IMR-90 (cell line): Measurements from ENCODE around the gene OPN4. TPM values are rescaled to one million over a fixed set of nuclear protein-coding genes. Genes with fewer than 3 reads are reported as not detected.

Source experiments
- ATAC-seq: fragments of 200-7000 bp; cut with Tn5 transposase; 2 replicates; pipeline ENCODE4 v1.9.1; 2020; ENCODE audit warnings: low read depth, mild to moderate bottlenecking, moderate library complexity
- BruUV-seq: library from RNA; stranded (reverse); fragments of 400-500 nt; replicated peaks from 2 replicates; lab custom pipeline; 2021; lab: Mats Ljungman, UMichigan
- CTCF ChIA-PET: fragments of 300-600 bp; formaldehyde crosslinking; extraction: SDS; loops from one replicate; lab custom pipeline; 2021; ENCODE audit warnings: antibody characterized with exemption; lab: Yijun Ruan, JAX
- POLR2A ChIA-PET: fragments of 300-600 bp; sonication (Branson Sonifier 250); formaldehyde crosslinking; loops from one replicate; lab custom pipeline; 2022; ENCODE audit warnings: antibody characterized with exemption; ENCODE audit not compliant: unreplicated experiment; lab: Charles Lee
- DNase-seq: peaks from one replicate; pipeline ENCODE4 v3.0.0; 2013
- H2AFZ ChIP-seq: replicated peaks from 2 replicates; pipeline ENCODE3; 2013; ENCODE audit warnings: low read length, mild to moderate bottlenecking; ENCODE audit not compliant: poor library complexity
- H2AK5ac ChIP-seq: 2 replicates; pipeline ENCODE4 v1.6.1; 2013; ENCODE audit warnings: low read depth, low read length, inconsistent platforms
- H2AK9ac ChIP-seq: replicated peaks from 2 replicates; pipeline ENCODE3; 2013; ENCODE audit warnings: mild to moderate bottlenecking, low read depth, low read length, moderate library complexity; ENCODE audit not compliant: poor library complexity
- H2BK120ac ChIP-seq: 2 replicates; pipeline ENCODE4 v1.6.1; 2013; ENCODE audit warnings: low read depth, low read length, inconsistent platforms
- H2BK15ac ChIP-seq: 3 replicates; pipeline ENCODE4 v1.6.1; 2013; ENCODE audit warnings: low read depth, low read length, inconsistent platforms
- H2BK20ac ChIP-seq: 2 replicates; pipeline ENCODE4 v1.6.1; 2013; ENCODE audit warnings: low read depth, mild to moderate bottlenecking, inconsistent platforms, low read length, moderate library complexity
- H2BK5ac ChIP-seq: 2 replicates; pipeline ENCODE4 v1.6.1; 2013; ENCODE audit warnings: mild to moderate bottlenecking, low read depth, low read length, inconsistent platforms; ENCODE audit not compliant: poor library complexity, severe bottlenecking
- H3K14ac ChIP-seq: replicated peaks from 2 replicates; pipeline ENCODE4 v1.6.1; 2013; ENCODE audit warnings: low read depth, low read length, inconsistent platforms
- H3K18ac ChIP-seq: 2 replicates; pipeline ENCODE4 v1.6.1; 2013; ENCODE audit warnings: low read depth, low read length, control low read depth
- H3K23ac ChIP-seq: 2 replicates; pipeline ENCODE4 v1.6.1; 2013; ENCODE audit warnings: low read depth, low read length, inconsistent platforms
- H3K27ac ChIP-seq: 2 replicates; pipeline ENCODE4 v1.5.1; 2013; ENCODE audit warnings: mild to moderate bottlenecking, control low read depth, low read length; ENCODE audit not compliant: insufficient read depth
- H3K27me3 ChIP-seq: 2 replicates; pipeline ENCODE4 v1.6.1; 2013; ENCODE audit warnings: low read length; ENCODE audit not compliant: control insufficient read depth, insufficient read depth
- H3K36me3 ChIP-seq: 2 replicates; pipeline ENCODE4 v1.6.1; 2013; ENCODE audit warnings: low read length, mixed read lengths; ENCODE audit not compliant: control insufficient read depth, insufficient read depth
- H3K4ac ChIP-seq: 2 replicates; pipeline ENCODE4 v1.6.1; 2013; ENCODE audit warnings: low read depth, low read length, inconsistent platforms
- H3K4me1 ChIP-seq: 2 replicates; pipeline ENCODE4 v1.6.1; 2013; ENCODE audit warnings: low read length, mixed read lengths; ENCODE audit not compliant: control insufficient read depth, insufficient read depth
- H3K4me2 ChIP-seq: 2 replicates; pipeline ENCODE4 v1.6.1; 2013; ENCODE audit warnings: low read depth, mild to moderate bottlenecking, control low read depth, low read length, moderate library complexity
- H3K4me3 ChIP-seq: 2 replicates; pipeline ENCODE4 v1.5.1; 2013; ENCODE audit warnings: low read depth, mild to moderate bottlenecking, control low read depth, low read length, moderate library complexity; ENCODE audit not compliant: insufficient read depth
- H3K56ac ChIP-seq: 2 replicates; pipeline ENCODE4 v1.6.1; 2013; ENCODE audit warnings: low read length, inconsistent platforms; ENCODE audit not compliant: insufficient read depth; ENCODE audit errors: extremely low read depth
- H3K79me1 ChIP-seq, 2 experiments: 2 replicates each; pipeline ENCODE4 v1.6.1; 2013; ENCODE audit warnings: low read length in 2 of 2, inconsistent platforms in 1 of 2, low read depth in 1 of 2
- H3K9ac ChIP-seq: 2 replicates; pipeline ENCODE4 v1.6.1; 2013; ENCODE audit warnings: low read depth, low read length, control low read depth
- H3K9me1 ChIP-seq: 2 replicates; pipeline ENCODE4 v1.6.1; 2013; ENCODE audit warnings: low read length, inconsistent platforms; ENCODE audit not compliant: insufficient read depth
- H3K9me3 ChIP-seq: 2 replicates; pipeline ENCODE4 v1.6.1; 2013; ENCODE audit warnings: low read length; ENCODE audit not compliant: control insufficient read depth, insufficient read depth
- H4K20me1 ChIP-seq: 2 replicates; pipeline ENCODE4 v1.6.1; 2013; ENCODE audit warnings: low read length, inconsistent platforms; ENCODE audit not compliant: insufficient read depth
- H4K5ac ChIP-seq: 2 replicates; pipeline ENCODE4 v1.6.1; 2013; ENCODE audit warnings: mild to moderate bottlenecking, low read depth, low read length, control low read depth
- H4K8ac ChIP-seq, 2 experiments: 2 replicates each; pipeline ENCODE4 v1.6.1; 2013; ENCODE audit warnings: low read depth in 2 of 2, low read length in 2 of 2, control low read depth in 1 of 2, inconsistent platforms in 1 of 2
- H4K91ac ChIP-seq: 2 replicates; pipeline ENCODE4 v1.6.1; 2013; ENCODE audit warnings: low read depth, low read length, inconsistent platforms; ENCODE audit not compliant: insufficient read depth
- CEBPB ChIP-seq: IDR thresholded peaks from 2 replicates; pipeline ENCODE4 v1.6.1; 2012; ENCODE audit warnings: low read depth, low read length, improper control_type of control experiment
- RCOR1 ChIP-seq: IDR thresholded peaks from 2 replicates; pipeline ENCODE4 v1.6.1; 2012; ENCODE audit warnings: mild to moderate bottlenecking, low read length, improper control_type of control experiment; ENCODE audit not compliant: insufficient replicate concordance
- WGBS, 2 experiments: methylation state at CpG; one replicate each; pipeline versions ENCODE4 v1.1.5 to v1.1.7; 2013; ENCODE audit warnings: missing lambda C conversion rate in 2 of 2; ENCODE audit not compliant: insufficient read length in 1 of 2; ENCODE audit errors: extremely low coverage in 2 of 2; 5-methylcytosine and 5-hydroxymethylcytosine counted together
- dilution Hi-C: fragments of 300-500 bp; cut with HindIII; formaldehyde crosslinking; loops from one replicate; pipeline ENCODE4 v1.14.3; 2018; ENCODE audit warnings: low sequenced_read_pairs; ENCODE audit not compliant: unreplicated experiment
- in situ Hi-C: fragments of 300-500 bp; cut with MboI; formaldehyde crosslinking; loops from 3 replicates; pipeline ENCODE4 v1.14.3; 2019; ENCODE audit warnings: low sequenced_read_pairs, inconsistent platforms, mixed read lengths
- intact Hi-C: fragments of 100-400 bp; cut with micrococcal nuclease; formaldehyde crosslinking; loops from 2 replicates; pipeline ENCODE4 v1.10.0; 2022
- polyA plus RNA-seq, 3 experiments: library from polyadenylated mRNA; depleted of rRNA; stranded (reverse); fragments of >200 nt; gene quantifications; 2 replicates each; pipeline ENCODE4 v1.2.3, GENCODE V29; 2012; ENCODE audit warnings: low replicate concordance in 1 of 3
- total RNA-seq: library from RNA; depleted of rRNA; stranded (reverse); fragments of >200 nt; gene quantifications from 2 replicates; pipeline ENCODE4 v1.2.3, GENCODE V29; 2012

OPN4 gene
- total and polyA plus RNA-seq, 2 of the 4 experiments (the other 2 are of a cell fraction): 0.03 TPM; not detected in 1

DNA sequence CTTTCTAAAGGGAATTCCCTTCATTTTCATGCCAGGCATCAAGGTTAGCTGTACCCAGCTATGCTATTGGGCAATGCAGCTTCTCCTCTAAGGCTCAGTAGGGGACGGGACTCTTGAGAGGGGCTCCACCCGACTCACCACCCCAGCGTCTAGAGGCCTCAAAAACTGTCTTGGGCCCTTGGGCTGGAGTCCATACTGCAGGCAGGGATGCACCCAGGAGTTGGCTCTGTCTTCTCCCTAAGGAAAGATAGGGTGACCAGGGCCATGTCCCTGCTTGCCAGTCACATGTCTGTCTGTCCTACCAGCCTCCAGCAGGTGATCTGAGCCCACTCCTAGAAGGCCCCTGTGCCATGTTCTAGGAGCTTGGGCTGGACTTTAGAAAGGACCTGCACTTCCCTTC lies 1.2 kb downstream of the OPN4 start:
- Histone ChIP-seq H2BK120ac (no peak overlapping the region), H3K27ac (no peak overlapping the region), H3K4ac (no peak overlapping the region), H4K8ac (no peak overlapping the region), H3K9me1 (peaks cover 13% of the 10 kb centered on the region), H2AFZ (no peak overlapping the region), H3K9me3 (no peaks in the 10 kb centered on the region), H3K27me3 (no peaks in the 10 kb centered on the region; the same call in 1 of the 2 replicates), H2AK5ac (no peak overlapping the region), H3K4me3 (no peak overlapping the region), H3K9ac (no peak overlapping the region), H3K36me3 (no peaks in the 10 kb centered on the region), H4K20me1 (no peaks in the 10 kb centered on the region), H3K23ac (no peak overlapping the region), H4K91ac (no peak overlapping the region), H2BK15ac (no peak overlapping the region), H3K56ac (no peak overlapping the region), H3K18ac (no peak overlapping the region), H3K4me1 (peaks cover 2% of the 10 kb centered on the region; the same call in 1 of the 2 replicates), H3K4me2 (no peak overlapping the region), H2BK20ac (no peak overlapping the region), H3K79me1 (no peaks in the 10 kb centered on the region), H4K5ac (no peak overlapping the region), H3K14ac (no peak overlapping the region), H2BK5ac (no peak overlapping the region), H2AK9ac (no peak overlapping the region)
- no TSS peak for BruUV-seq
- TF ChIP-seq RCOR1 (no peak), CEBPB (no peak)
- in situ Hi-C loops (no loop called here), intact Hi-C loops (no loop called here), dilution Hi-C loops (no loop called here)
- DNase-seq (no peak), ATAC-seq (no peak)
- POLR2A ChIA-PET: no interaction called here
- WGBS, 2 experiments: 80% methylated on average over 2 of the region's 3 CpGs; no CpG with 5 or more reads in 1 of the 2 experiments
- CTCF ChIA-PET: interaction anchor here (0.6 kb wide), 1 partner anchor 23 kb away, joined by 3 read pairs; no protein-coding TSS in a partner anchor
